NCI-H446 treated with DMSO at 0.1 percent for 48 hours (cell line): ENCODE results near the gene KIDINS220.

Experiments
- DNase-seq: peaks from one replicate; lab custom pipeline; 2025; lab: John Stamatoyannopoulos, UW

KIDINS220 gene

GRCh38 chr2:8836971-8837794 lies at the start of gene KIDINS220:
TSS of gene KIDINS220 (minus strand) at chr2:8837613. CDS start at chr2:8827093, 10,520 bp downstream.
- peak; percentile 25 for DNase-seq

DNA sequence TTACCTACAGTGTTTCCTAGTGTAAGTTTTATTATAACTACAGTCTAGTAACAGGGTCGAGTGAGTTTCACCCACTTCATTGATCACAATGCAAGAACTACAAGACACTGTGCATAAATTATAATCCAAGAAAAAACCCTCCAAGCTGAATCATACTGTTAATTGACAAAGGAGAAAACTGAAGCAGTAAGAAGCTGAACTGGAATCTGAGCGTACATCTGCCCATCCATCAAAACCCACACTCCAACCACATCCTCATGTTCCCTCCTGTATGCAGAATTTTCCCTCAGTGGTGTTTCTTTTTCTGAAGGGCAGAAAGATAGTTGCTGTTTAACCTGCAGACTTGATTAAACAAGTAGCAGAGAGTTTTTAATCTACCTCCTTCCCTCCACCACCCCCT lies 49.5 kb upstream of the KIDINS220 start:
- no peak for DNase-seq

DNA sequence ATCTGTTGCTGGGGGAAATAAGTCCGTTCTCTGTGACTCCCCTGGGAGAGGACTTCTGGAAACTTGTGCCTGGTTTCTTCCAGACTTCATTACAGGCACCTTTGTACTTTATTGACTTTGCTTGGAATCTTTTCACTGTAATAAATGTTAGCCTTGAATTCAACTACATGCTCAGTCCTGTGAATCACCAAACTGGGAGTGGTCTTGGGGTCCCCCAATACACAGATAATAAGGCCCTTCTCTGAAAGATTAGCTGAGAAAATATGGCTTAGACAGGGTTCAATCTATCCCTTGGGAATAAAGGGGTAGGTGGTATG lies 48.7 kb upstream of the KIDINS220 start:
- no peak for DNase-seq

DNA sequence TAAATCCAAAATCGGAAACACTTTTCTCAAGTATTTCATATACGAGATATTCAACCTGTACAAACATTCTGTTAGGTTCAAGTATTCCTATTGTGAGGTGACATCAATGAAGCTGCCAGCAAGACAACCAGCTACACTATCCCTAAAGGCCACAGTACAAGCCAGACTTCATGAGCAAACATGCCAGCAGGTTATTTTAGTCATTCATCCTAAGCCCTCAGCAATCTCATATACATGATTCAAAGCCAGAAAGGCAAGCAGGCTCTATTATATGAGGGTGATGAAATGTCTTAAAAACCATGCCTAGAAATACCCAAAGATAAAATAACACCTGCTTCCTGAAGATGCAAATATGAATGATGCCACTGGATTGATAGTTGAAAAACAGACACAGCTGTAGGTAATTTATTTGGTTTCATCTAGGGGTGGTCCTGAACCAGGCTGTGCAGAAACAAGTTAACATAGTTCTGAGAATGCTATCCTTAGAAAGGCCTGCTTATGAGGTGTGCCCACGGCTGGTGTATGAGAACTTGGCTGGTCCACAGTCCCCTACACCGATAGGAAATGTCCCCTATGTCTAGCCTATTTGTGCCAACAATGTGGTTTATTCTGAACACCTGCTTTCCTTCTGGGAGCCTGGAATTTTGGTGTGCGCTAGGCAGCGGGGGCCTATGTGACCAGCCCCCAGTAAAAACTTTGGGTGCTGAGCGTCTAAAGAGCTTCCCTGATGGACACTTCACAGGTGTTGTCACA lies 48.2 kb upstream of the KIDINS220 start:
- DNase-seq = no peak

GRCh38 chr2:8884812-8885211 lies 47.4 kb upstream of the KIDINS220 start:
- DNase-seq = no peak

DNA sequence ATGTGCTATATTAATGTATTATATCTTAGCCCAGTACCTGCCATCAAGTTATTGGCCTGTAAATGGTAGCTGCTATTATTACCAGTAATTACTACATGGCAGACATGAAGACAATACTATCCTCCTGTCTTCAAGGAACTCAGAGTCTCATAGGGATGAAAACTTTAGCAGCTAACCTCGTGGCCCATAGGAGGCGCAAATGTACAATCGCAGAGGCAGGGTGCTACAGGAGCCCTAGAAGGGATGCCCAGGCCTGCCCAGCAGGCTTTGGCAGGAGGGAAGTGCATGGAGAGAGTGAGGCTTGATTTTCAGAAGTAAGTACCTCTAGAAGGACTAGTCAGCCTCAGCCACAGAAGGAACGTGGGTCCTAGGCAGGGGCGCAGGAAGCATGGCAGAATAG lies 44.7 kb upstream of the KIDINS220 start:
- DNase-seq = no peak

DNA sequence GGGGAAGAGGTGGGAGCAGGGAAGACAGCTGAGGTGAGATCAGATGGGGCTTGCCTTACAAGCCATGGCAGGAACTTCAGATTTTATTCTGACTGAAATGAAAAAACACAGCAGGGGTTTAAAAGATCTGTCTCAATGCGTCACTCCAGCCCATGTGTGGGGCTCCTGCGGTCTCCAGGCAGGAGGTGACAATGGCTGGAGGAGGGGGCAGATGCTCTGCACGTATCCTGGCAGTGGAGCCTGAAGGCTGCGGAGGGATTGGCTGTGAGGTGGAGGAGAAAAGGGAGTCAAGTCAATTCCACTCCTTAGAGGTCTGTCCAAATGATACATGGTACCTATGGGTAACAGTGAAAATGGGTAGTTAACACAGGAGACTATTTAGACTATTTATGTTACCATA lies 40.5 kb upstream of the KIDINS220 start:
- no peak for DNase-seq

- no peak for DNase-seq
Observed at GRCh38 chr2:8877332-8877731, 39.9 kb upstream of the KIDINS220 start.

- DNase-seq = no peak
Observed at GRCh38 chr2:8876628-8877027, 39.2 kb upstream of the KIDINS220 start.

DNA sequence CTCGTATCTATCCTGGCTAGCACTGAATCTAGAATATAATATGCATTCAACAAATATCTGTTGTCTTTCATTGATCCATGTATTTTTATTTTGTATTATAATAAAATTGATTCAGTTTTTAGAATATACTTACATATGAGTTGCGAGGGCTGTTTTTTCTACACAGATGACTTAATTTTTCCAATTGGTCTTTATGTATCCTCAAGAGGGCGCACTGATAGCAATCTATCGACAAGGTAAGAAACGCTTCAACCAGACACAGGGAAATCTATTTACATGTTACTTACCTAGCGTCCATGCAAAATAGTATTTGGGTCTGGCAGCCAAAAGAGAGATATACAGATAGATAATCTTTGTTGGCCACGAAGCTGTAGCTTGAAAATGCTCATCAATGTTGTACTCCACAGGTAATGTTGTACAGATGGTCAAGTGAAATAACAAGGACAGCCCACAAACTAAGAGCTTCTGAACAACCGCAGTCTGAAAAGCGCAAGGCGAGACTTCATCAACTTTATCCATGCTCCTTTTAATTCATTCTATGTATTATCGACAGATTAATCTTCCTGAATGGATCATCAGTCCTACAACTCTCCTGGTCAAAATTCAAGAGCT lies 35.5 kb upstream of the KIDINS220 start:
- DNase-seq = peak; percentile 50

DNA sequence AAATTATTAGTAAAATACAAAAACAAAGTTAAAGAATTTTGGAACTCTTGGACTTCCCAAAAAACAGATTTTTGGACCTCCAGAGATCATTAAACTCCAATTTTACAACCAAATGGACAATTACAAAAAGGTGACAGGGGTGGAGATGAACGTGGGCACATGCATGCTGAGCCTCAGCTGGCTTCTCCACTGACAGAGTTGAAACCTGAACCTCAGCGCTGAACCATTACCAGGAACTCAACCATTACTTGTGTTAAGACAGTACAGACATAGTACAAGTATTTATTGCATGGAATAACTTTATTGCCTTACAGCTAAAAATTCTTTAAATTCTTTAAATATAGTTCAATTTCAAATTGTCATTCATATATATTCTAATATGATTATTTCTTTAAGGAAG lies 33.0 kb upstream of the KIDINS220 start:
- DNase-seq = no peak

DNA sequence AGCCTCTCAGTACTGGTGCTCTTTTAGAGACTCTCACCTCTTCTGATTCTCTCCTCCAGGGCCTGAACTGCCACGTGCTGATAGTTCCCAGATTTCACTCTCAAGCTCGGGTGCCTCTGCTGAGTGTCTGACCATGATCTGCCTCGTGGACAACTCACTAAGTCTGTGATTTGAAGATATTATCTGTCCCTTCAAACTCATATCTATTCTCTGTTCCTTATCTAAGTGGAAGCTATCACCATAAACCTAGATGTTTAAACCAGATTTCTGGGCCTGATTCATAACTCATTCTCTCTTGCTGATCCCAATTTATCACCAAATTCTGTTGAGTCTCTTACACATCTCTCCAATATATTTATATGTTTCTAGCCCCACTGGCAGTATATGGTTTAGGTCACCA lies 29.9 kb upstream of the KIDINS220 start:
- DNase-seq = no peak

DNA sequence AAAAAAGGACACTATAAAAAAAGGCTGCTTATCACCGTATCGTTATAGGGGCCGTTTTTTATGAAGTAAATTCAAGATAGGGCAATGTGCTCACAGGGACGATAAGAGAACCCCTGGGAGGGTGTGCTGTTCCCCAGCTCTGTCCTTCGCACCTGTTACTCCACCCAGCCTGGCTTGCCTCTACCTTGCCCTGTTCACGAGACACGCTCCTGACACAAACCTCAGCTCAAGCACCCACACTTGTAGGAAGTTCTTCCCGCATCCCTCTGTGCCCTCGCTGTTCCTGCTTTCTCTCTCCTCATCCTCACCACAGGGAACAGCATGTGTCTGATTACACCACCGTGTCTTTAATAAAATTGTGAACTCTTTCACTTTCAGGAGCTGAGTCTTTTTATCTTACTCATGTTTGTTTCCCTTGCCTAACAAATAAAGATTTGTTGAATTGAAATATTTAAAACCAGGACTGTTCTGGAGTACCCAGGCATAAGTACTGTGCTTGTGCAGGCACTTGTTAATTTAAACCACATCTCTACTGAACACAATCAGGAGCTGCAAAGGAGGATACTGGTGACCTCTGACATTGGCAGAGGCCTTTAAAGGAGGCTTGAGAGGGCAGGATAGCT lies 26.0 kb upstream of the KIDINS220 start:
- DNase-seq = no peak

DNA sequence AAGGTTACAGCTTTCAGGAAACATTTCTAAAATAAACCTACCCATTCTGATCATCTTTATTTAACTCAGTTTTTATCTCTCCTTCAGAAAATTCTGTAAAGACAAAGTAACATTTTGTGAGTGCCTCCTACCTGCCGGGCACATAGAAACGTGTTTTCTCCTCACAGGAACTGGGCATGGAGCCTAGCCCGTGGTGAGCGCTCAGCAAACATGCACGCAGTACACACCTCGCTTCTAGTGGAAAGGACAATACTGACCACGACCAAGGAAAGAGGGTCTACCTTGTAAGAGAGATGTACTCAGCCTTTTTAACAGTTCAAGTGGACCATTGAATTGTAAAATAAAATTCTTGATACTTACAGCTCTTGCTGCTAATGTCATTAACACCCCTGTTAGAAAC lies 24.8 kb upstream of the KIDINS220 start:
- DNase-seq = no peak

GRCh38 chr2:8861797-8862196 lies 24.4 kb upstream of the KIDINS220 start:
- no peak for DNase-seq

DNA sequence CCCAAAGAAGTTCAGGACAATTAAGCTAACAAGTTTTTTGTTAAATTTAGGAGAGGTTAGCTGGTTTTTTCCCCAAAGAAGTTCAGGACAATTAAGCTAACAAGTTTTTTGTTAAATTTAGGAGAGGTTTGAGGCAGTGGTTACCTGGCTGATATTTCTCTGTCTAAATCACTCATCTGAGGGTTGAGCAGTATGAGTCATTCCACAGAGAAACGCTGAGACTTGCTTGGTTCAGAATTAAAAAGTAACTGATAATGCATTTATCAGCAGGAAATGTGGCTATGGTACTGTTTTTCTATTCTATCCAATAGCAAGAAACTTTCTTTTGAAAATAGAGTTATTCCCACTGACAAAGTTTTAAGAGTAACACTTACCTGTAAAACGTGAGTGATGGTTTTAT lies 22.8 kb upstream of the KIDINS220 start:
- no peak for DNase-seq

DNA sequence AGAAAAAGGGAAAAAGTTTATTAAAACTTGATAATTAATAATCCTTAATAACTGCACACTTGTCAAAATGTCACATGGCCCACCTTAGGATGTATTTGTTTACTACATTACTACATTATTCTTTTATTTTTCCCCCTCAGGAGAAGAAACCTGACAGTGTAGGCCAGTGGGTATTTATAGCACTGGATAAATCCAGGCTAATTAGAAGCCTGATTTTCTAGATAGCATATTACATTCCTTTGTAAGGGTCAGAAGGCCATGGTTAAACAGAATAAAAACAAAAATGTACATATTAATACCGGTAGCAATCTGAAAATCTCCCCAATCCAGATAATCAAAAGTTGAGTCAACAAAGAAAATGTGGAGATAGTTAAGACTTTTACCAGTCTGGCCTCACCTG lies 21.5 kb upstream of the KIDINS220 start:
- no peak for DNase-seq

DNA sequence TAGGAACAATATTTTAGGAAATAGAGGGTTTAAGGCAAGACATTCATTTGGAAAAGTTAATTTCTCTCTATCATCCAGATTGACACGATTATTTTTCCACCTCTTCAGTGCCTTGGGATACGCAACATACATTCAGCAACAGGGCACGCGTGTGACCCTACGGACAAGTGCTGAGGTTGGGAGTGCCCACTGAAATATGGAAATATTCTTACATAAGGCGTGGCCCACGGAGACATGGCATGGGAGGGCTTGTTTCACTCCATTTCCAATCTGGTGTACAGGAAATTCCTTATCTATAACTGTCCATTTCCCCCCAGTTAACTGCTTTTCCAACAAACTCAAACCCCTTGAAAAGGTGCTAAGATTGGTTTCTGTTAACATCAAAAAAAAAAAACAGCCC lies 20.9 kb upstream of the KIDINS220 start:
- no peak for DNase-seq

GRCh38 chr2:8857709-8858108 lies 20.3 kb upstream of the KIDINS220 start:
- DNase-seq = no peak

GRCh38 chr2:8856176-8856575 lies 18.8 kb upstream of the KIDINS220 start:
- DNase-seq = no peak

- no peak for DNase-seq
Observed at GRCh38 chr2:8855010-8855409, 17.6 kb upstream of the KIDINS220 start.

DNA sequence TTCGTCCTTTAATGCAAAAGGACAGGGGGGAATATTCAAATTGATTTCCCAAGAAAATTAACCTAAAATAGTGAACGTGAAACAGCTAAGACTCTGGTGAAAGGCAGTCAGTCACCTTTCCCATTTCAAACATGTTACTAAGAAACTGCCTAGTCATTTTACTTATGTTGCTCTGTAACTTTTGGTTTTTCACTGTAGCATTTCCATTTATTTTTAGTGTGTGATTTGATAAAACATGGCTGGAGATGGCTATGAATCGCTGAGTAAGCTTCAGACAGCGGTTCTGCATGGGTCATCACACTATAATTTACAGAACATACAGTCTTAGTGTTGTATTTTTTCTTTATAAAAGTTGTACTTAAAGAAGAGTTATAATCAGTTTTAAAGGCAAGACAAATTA lies 16.0 kb upstream of the KIDINS220 start:
- DNase-seq = no peak
